A673 (cell line): ENCODE results near the gene ENTHD1.

ENCODE experiments used
- EZH2 ChIP-seq: fragments of 200-600 bp; sonication (generic); IDR thresholded peaks from 2 replicates; pipeline ENCODE4 v1.6.1; 2017; ENCODE audit warnings: borderline replicate concordance, low read depth, mild to moderate bottlenecking, mixed read lengths, antibody characterized with exemption, low read length; ENCODE audit not compliant: poor library complexity, severe bottlenecking
- TF ChIP-seq, protein P1 (sequence below): fragments of 300-800, 200-600 bp; sonication (generic); conservative IDR thresholded peaks from 2 replicates; pipeline ENCODE4 v1.5.1; 2017; ENCODE audit warnings: low read depth, mild to moderate bottlenecking, antibody characterized with exemption, low read length, moderate library complexity, mixed read lengths

DNA sequence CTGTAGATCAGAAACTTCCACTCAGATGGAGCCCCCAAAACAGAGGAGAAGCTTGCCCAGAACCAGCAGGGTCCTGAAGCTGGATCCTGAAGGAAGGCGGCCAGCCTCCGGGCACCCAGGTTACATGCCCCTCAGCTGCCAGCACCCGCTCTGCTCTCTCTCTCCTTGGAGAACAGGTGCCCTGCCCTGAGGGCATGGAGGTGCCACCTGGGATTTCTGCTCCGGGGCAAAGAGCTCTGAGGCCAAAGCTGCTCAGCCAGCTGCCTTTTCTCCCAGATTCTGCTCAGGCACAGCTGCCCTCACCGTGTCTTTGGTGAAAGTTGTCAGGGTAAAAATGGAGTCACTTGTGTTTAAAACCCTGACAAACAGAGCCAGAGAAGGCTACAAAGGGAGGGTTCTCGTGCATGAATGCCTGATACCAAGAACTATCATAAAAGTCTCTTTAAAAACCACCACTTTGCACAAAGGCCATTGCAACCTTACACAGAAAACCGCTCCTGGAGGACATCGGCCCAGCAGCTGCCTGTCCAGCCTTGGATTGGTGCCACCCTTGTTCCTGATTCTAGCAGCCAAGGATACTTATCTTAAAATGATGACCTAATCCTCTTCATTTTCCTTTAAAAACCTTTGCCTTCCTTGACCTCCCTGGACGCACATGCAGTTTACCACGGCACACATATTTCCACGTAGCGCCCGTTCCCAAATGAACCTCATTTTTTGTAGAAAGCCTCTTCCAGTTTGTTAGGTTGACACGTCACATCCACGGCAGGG is 183.0 kb downstream of the ENTHD1 start:
- TF ChIP-seq, protein P1, sequence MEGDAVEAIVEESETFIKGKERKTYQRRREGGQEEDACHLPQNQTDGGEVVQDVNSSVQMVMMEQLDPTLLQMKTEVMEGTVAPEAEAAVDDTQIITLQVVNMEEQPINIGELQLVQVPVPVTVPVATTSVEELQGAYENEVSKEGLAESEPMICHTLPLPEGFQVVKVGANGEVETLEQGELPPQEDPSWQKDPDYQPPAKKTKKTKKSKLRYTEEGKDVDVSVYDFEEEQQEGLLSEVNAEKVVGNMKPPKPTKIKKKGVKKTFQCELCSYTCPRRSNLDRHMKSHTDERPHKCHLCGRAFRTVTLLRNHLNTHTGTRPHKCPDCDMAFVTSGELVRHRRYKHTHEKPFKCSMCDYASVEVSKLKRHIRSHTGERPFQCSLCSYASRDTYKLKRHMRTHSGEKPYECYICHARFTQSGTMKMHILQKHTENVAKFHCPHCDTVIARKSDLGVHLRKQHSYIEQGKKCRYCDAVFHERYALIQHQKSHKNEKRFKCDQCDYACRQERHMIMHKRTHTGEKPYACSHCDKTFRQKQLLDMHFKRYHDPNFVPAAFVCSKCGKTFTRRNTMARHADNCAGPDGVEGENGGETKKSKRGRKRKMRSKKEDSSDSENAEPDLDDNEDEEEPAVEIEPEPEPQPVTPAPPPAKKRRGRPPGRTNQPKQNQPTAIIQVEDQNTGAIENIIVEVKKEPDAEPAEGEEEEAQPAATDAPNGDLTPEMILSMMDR = no peak
- no peak for TF ChIP-seq EZH2
